ENCODE data around the gene TSEN2. TPM values are rescaled to one million over a fixed set of nuclear protein-coding genes. Genes with fewer than 3 reads are reported as not detected.

The TSEN2 gene
- total and polyA plus RNA-seq, 8 donors = 10.7 to 43.0 (median 17.7) TPM

- peaks cover 0 to 17% (median 0%) of the 10 kb centered on the region in 4 donors for H3K36me3 ChIP-seq
- 89 to 93% (median 91%) methylated on average over 4 of the region's 4 CpGs for WGBS, 5 donors
- no peak overlapping the region for H3K27ac ChIP-seq
- TF ChIP-seq POLR2AphosphoS5 (IDR thresholded peaks at IDR 0.05) = no peak
- no peak for TF ChIP-seq EP300 (IDR thresholded peaks at IDR 0.05)
- no peak for TF ChIP-seq POLR2A (IDR thresholded peaks at IDR 0.05)
- H3K4me1 ChIP-seq = peaks cover 7 to 21% (median 13%) of the 10 kb centered on the region in 4 donors
- H3K9me3 ChIP-seq = no peaks in the 10 kb centered on the region
- H3K27me3 ChIP-seq = no peaks in the 10 kb centered on the region
- no peak for DNase-seq
- H3K4me3 ChIP-seq = no peak overlapping the region
- intact Hi-C loops (cut with DNase I; ENCODE audit: low total_unique reads) = no loop called here
Observed at GRCh38 chr3:12438318-12438717, 46.0 kb upstream of the TSEN2 start.

DNA sequence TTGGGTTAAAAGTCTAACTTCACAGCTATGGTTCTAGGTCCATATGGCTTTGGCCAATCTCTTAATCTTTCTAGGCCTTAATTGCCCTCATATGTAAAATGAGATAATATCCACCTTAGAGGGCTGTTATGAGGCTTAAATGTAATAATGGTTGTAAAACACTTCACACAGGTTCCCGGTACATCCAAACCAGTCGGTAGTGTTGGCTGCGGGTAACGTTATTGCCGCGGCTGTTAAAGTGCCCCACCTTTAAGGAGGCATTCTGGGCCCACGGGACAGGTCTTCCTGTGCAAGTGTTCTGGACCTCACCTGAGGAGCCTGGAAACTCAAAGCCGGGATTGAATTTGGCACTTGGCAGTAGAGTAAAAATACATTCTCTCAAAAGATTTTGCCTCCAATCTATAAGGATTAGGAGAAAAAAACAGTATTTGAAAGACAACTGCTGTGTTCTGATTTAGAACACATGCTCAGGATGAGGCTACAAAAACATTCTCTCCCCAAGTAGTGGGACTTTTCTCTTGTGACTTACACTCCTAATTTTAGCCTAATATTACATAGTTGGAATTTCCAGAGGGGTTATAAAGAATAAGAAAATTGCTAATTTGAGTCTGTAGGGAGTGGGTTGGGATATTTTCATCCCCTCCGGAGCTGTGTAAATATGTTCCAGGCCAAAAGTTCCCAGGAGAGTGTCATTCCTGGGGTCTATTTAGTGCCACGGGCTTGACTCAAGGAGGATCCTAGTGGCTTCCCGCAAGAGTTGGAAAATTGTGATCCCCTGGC lies 44.9 kb upstream of the TSEN2 start:
- intact Hi-C loops (cut with DNase I; ENCODE audit: low total_unique reads) = no loop called here
- Histone ChIP-seq H3K36me3 (peaks cover 0 to 7% (median 0%) of the 10 kb centered on the region in 4 donors), H3K4me1 (peaks cover 7 to 31% (median 23%) of the 10 kb centered on the region in 4 donors), H3K27me3 (no peaks in the 10 kb centered on the region), H3K4me3 (no peak overlapping the region), H3K27ac (no peak overlapping the region), H3K9me3 (no peaks in the 10 kb centered on the region)
- WGBS, 5 donors = 81 to 87% (median 83%) methylated on average over 11 of the region's 11 CpGs
- no peak for TF ChIP-seq POLR2A (IDR thresholded peaks at IDR 0.05)
- no peak for TF ChIP-seq POLR2AphosphoS5 (IDR thresholded peaks at IDR 0.05)
- TF ChIP-seq CTCF (IDR thresholded peaks at IDR 0.05) = no peak
- TF ChIP-seq EP300 (IDR thresholded peaks at IDR 0.05) = no peak
- DNase-seq = peak in 1 of 2 donors; percentile 6

GRCh38 chr3:12440927-12441714 lies 43.2 kb upstream of the TSEN2 start:
- Histone ChIP-seq H3K36me3 (no peaks in the 10 kb centered on the region), H3K9me3 (no peaks in the 10 kb centered on the region), H3K27ac (peak overlapping the region in 3 of 5 donors; percentile 4 to 29 (median 29)), H3K27me3 (no peaks in the 10 kb centered on the region), H3K4me3 (no peak overlapping the region), H3K4me1 (peaks cover 13 to 38% (median 26%) of the 10 kb centered on the region in 4 donors)
- TF ChIP-seq CTCF (IDR thresholded peaks at IDR 0.05) (no peak), EP300 (IDR thresholded peaks at IDR 0.05) (no peak), POLR2AphosphoS5 (IDR thresholded peaks at IDR 0.05) (no peak), POLR2A (IDR thresholded peaks at IDR 0.05) (no peak)
- intact Hi-C loops (cut with DNase I; ENCODE audit: low total_unique reads) = no loop called here
- 42 to 67% (median 47%) methylated on average over 20 to 21 of the region's 21 CpGs for WGBS, 5 donors
- DNase-seq = peak in 1 of 2 donors; percentile 87

DNA sequence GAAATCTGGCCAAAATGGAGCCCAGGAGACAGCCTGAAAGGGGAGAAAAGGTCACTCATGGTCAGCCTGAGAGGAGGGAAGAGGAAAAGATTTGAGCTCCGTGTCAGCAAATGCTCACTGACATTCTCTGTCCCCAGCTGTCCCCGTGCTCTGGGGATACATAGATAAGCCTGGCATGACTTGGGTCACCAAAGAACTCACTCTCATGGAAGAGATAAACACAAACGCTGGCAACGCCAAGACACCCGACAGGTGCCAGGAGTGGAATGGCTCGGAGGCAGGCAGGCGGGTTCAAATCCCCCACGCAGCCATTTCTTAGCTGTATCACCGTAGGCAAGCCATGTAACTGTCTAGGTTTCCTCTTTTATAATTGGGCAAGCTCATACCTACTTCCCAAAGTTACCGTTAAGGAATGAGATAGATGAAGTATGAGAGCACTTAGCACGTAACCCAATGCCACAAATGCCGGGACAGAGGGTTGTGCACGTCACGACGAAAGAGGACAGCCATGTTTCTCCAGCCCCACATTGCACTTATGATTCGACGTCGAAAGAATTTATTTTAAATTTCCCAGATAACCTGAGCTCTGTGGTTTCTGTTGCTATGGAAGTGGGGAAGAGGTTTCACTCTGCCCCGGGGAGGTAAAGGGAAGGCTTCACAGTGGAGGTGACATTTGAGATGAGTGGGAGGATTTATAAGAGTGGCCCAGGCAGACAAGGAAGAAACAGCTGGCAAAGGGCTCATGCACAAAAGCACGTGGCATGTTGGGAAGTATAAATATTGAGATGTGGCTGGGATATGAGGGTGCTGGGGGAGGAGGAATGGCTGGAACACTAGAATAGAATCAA lies 41.4 kb upstream of the TSEN2 start:
- no peaks in the 10 kb centered on the region for H3K27me3 ChIP-seq
- intact Hi-C loops (cut with DNase I; ENCODE audit: low total_unique reads) = no loop called here
- WGBS, 5 donors = 54 to 76% (median 67%) methylated on average over 20 of the region's 20 CpGs
- no peaks in the 10 kb centered on the region for H3K9me3 ChIP-seq
- TF ChIP-seq CTCF (IDR thresholded peaks at IDR 0.05) = no peak
- no peak for TF ChIP-seq POLR2A (IDR thresholded peaks at IDR 0.05)
- no peak for TF ChIP-seq EP300 (IDR thresholded peaks at IDR 0.05)
- no peak for TF ChIP-seq POLR2AphosphoS5 (IDR thresholded peaks at IDR 0.05)
- H3K36me3 ChIP-seq = no peaks in the 10 kb centered on the region
- H3K27ac ChIP-seq = peak overlapping the region in 1 of 5 donors; percentile 90
- no peak overlapping the region for H3K4me3 ChIP-seq
- peaks cover 13 to 38% (median 26%) of the 10 kb centered on the region in 4 donors for H3K4me1 ChIP-seq
- peak in 1 of 2 donors; percentile 15 for DNase-seq

Data from stomach (tissue), 9 donors.